H1 (cell line): ENCODE data around the gene KCNK4. TPM values are rescaled to one million over a fixed set of nuclear protein-coding genes. Genes with fewer than 3 reads are reported as not detected.

Experiments
- CTCF ChIA-PET: fragments of 300-600 bp; sonication (Branson Sonifier 250); formaldehyde crosslinking; loops from one replicate; lab custom pipeline; 2021; ENCODE audit not compliant: partially characterized antibody; lab: Charles Lee
- POLR2A ChIA-PET: fragments of 300-600 bp; sonication (Branson Sonifier 250); formaldehyde crosslinking; loops from one replicate; lab custom pipeline; 2021; ENCODE audit warnings: inconsistent platforms; ENCODE audit not compliant: partially characterized antibody; lab: Charles Lee
- DNase-seq, 2 experiments: peaks; one replicate each; pipeline versions ENCODE4 v3.0.0 to v3.0.0-alpha.2; 2010 to 2022; ENCODE audit warnings: low spot score in 2 of 2, low read depth in 1 of 2, mixed read lengths in 1 of 2
- FAIRE-seq: peaks from 2 replicates; lab custom pipeline; 2011; peaks lifted over from hg19 to GRCh38; lab: Jason Lieb, UNC
- H2AFZ ChIP-seq: 2 replicates; pipeline ENCODE4 v1.8.1; 2012; ENCODE audit warnings: low read length, inconsistent platforms
- H2AK5ac ChIP-seq: 2 replicates; pipeline ENCODE4 v1.6.1; 2013; ENCODE audit warnings: low read depth, low read length
- H2BK120ac ChIP-seq: replicated peaks from 2 replicates; pipeline ENCODE3; 2013; ENCODE audit warnings: low read depth, low read length, inconsistent platforms
- H2BK12ac ChIP-seq: 2 replicates; pipeline ENCODE4 v1.6.1; 2013; ENCODE audit warnings: low read depth, low read length
- H2BK15ac ChIP-seq: 2 replicates; pipeline ENCODE4 v1.6.1; 2013; ENCODE audit warnings: low read length
- H2BK20ac ChIP-seq: 2 replicates; pipeline ENCODE4 v1.6.1; 2013; ENCODE audit warnings: low read length
- H2BK5ac ChIP-seq: 2 replicates; pipeline ENCODE4 v1.6.1; 2013; ENCODE audit warnings: low read depth, low read length
- H3K14ac ChIP-seq: 2 replicates; pipeline ENCODE4 v1.6.1; 2013; ENCODE audit warnings: inconsistent platforms; ENCODE audit not compliant: insufficient read length
- H3K18ac ChIP-seq: 2 replicates; pipeline ENCODE4 v1.6.1; 2013; ENCODE audit warnings: low read length; ENCODE audit errors: extremely low read depth
- H3K23ac ChIP-seq: 2 replicates; pipeline ENCODE4 v1.6.1; 2013; ENCODE audit warnings: inconsistent platforms; ENCODE audit not compliant: insufficient read length
- H3K23me2 ChIP-seq: 2 replicates; pipeline ENCODE4 v1.6.1; 2013; ENCODE audit warnings: low read depth, low read length
- H3K27ac ChIP-seq: 2 replicates; pipeline ENCODE4 v1.6.1; 2011; ENCODE audit warnings: low read depth, low read length, inconsistent platforms
- H3K27me3 ChIP-seq, 4 experiments: replicated peaks in 1 of 4; 1 replicate in 1 of 4; 2 replicates in 3 of 4; pipeline versions ENCODE4 v1.6.1 to v1.8.1; 2011 to 2013; ENCODE audit warnings: low read length in 3 of 4, mild to moderate bottlenecking in 3 of 4, inconsistent platforms in 2 of 4, mixed read lengths in 2 of 4, moderate library complexity in 1 of 4; ENCODE audit not compliant: control insufficient read depth in 3 of 4, insufficient read depth in 3 of 4; ENCODE audit errors: extremely low read depth in 1 of 4
- H3K36me3 ChIP-seq, 4 experiments: 2 replicates each; pipeline versions ENCODE4 v1.6.1 to v1.8.1; 2011 to 2013; ENCODE audit warnings: mild to moderate bottlenecking in 4 of 4, low read length in 3 of 4, moderate library complexity in 2 of 4, control low read depth in 1 of 4, inconsistent platforms in 1 of 4; ENCODE audit not compliant: insufficient read depth in 4 of 4, control insufficient read depth in 2 of 4
- H3K4ac ChIP-seq: replicated peaks from 2 replicates; pipeline ENCODE3; 2013; ENCODE audit warnings: low read length, low read depth, mixed read lengths, inconsistent platforms; ENCODE audit not compliant: insufficient read length
- H3K4me1 ChIP-seq, 4 experiments: replicated peaks in 1 of 4; 1 replicate in 1 of 4; 2 replicates in 3 of 4; pipeline versions ENCODE4 v1.6.1 to v1.8.1; 2011 to 2013; ENCODE audit warnings: low read length in 3 of 4, inconsistent platforms in 2 of 4, mixed read lengths in 1 of 4; ENCODE audit not compliant: insufficient read depth in 4 of 4, control insufficient read depth in 3 of 4
- H3K4me2 ChIP-seq, 2 experiments: 2 replicates each; pipeline versions ENCODE4 v1.6.1 to v1.8.1; 2011 to 2013; ENCODE audit warnings: low read depth in 2 of 2, low read length in 2 of 2, control low read depth in 1 of 2, inconsistent platforms in 1 of 2, mild to moderate bottlenecking in 1 of 2; ENCODE audit not compliant: insufficient read depth in 1 of 2
- H3K4me3 ChIP-seq, 4 experiments: fragments of 200-600, 300-600 bp in 1 of 4; sonication (generic), shearing (Covaris generic), sonication (Bioruptor Twin) in 1 of 4; 2 replicates each; pipeline versions ENCODE4 v1.5.1 to v1.8.1; 2011 to 2016; ENCODE audit warnings: low read length in 4 of 4, low read depth in 3 of 4, control low read depth in 2 of 4, inconsistent platforms in 2 of 4, mild to moderate bottlenecking in 2 of 4, mixed read lengths in 1 of 4, moderate library complexity in 1 of 4; ENCODE audit not compliant: insufficient read depth in 2 of 4; ENCODE audit errors: extremely low read depth in 1 of 4
- H3K56ac ChIP-seq: replicated peaks from 2 replicates; pipeline ENCODE3; 2013; ENCODE audit warnings: low read depth, mild to moderate bottlenecking, mixed read lengths, low read length, inconsistent platforms; ENCODE audit not compliant: insufficient read length
- H3K79me1 ChIP-seq: 2 replicates; pipeline ENCODE4 v1.6.1; 2013; ENCODE audit warnings: low read depth, low read length, control low read depth
- H3K79me2 ChIP-seq, 2 experiments: 2 replicates each; pipeline versions ENCODE4 v1.6.1 to v1.8.1; 2012 to 2013; ENCODE audit warnings: low read length in 2 of 2, mild to moderate bottlenecking in 2 of 2, inconsistent platforms in 1 of 2; ENCODE audit not compliant: insufficient read depth in 2 of 2, control insufficient read depth in 1 of 2
- H3K9ac ChIP-seq, 4 experiments: replicated peaks in 1 of 4; 1 replicate in 1 of 4; 2 replicates in 3 of 4; pipeline versions ENCODE4 v1.6.1 to v1.8.1; 2011 to 2013; ENCODE audit warnings: low read depth in 3 of 4, low read length in 3 of 4, control low read depth in 2 of 4, mild to moderate bottlenecking in 2 of 4, moderate library complexity in 2 of 4, inconsistent platforms in 1 of 4; ENCODE audit errors: extremely low read depth in 1 of 4
- H3K9me3 ChIP-seq, 2 experiments: 2 replicates each; pipeline versions ENCODE4 v1.6.1 to v1.8.1; 2012 to 2013; ENCODE audit warnings: mild to moderate bottlenecking in 2 of 2, moderate library complexity in 2 of 2, control low read depth in 1 of 2, inconsistent platforms in 1 of 2, low read depth in 1 of 2, low read length in 1 of 2, mixed read lengths in 1 of 2; ENCODE audit not compliant: insufficient read depth in 2 of 2
- H4K20me1 ChIP-seq, 2 experiments: replicated peaks in 1 of 2; 2 replicates each; pipeline versions ENCODE3 to v1.8.1; 2011 to 2013; ENCODE audit warnings: inconsistent platforms in 2 of 2, low read length in 2 of 2, mild to moderate bottlenecking in 1 of 2; ENCODE audit not compliant: insufficient read depth in 2 of 2, control insufficient read depth in 1 of 2
- H4K5ac ChIP-seq: 2 replicates; pipeline ENCODE4 v1.6.1; 2013; ENCODE audit warnings: low read length, low read depth, mixed read lengths, inconsistent platforms; ENCODE audit not compliant: insufficient read length
- H4K8ac ChIP-seq: 2 replicates; pipeline ENCODE4 v1.8.0; 2013; ENCODE audit warnings: mild to moderate bottlenecking, moderate library complexity, low read length, inconsistent platforms; ENCODE audit not compliant: insufficient read depth; ENCODE audit errors: extremely low read depth
- H4K91ac ChIP-seq: replicated peaks from 2 replicates; pipeline ENCODE3; 2013; ENCODE audit warnings: low read length, mixed read lengths, inconsistent platforms; ENCODE audit not compliant: insufficient read length
- CBX5 ChIP-seq: fragments of 300-800, 300-1000 bp; sonication (generic); IDR thresholded peaks from 2 replicates; pipeline ENCODE4 v1.7.1; 2016; ENCODE audit warnings: antibody characterized with exemption, low read length, low read depth
- EP300 ChIP-seq, 2 experiments: IDR thresholded peaks; 1 replicate in 1 of 2; 2 replicates in 1 of 2; pipeline ENCODE4 v1.6.1; 2011 to 2012; ENCODE audit warnings: low read depth in 2 of 2, low read length in 2 of 2, mild to moderate bottlenecking in 2 of 2, borderline replicate concordance in 1 of 2, inconsistent platforms in 1 of 2, moderate library complexity in 1 of 2
- EZH2 ChIP-seq: fragments of 200-600 bp; sonication (generic); IDR thresholded peaks from 2 replicates; pipeline ENCODE4 v1.7.1; 2012; ENCODE audit warnings: low read depth, mild to moderate bottlenecking, moderate library complexity, low read length, inconsistent platforms; ENCODE audit not compliant: severe bottlenecking
- GABPA ChIP-seq: IDR thresholded peaks from 2 replicates; pipeline ENCODE4 v1.6.1; 2011; ENCODE audit warnings: mild to moderate bottlenecking, low read length, moderate library complexity, borderline replicate concordance; ENCODE audit not compliant: insufficient read depth
- GTF2F1 ChIP-seq: IDR thresholded peaks from 2 replicates; pipeline ENCODE4 v1.6.1; 2012; ENCODE audit warnings: low read depth, low read length, improper control_type of control experiment, borderline replicate concordance
- HDAC6 ChIP-seq: IDR thresholded peaks from one replicate; pipeline ENCODE4 v1.7.1; 2012; ENCODE audit warnings: low read depth, mild to moderate bottlenecking, inconsistent platforms, low read length, moderate library complexity
- KDM4A ChIP-seq: IDR thresholded peaks from one replicate; pipeline ENCODE4 v1.7.1; 2012; ENCODE audit warnings: low read depth, mild to moderate bottlenecking, moderate library complexity, low read length, inconsistent platforms; ENCODE audit not compliant: severe bottlenecking
- MAFK ChIP-seq: IDR thresholded peaks from 2 replicates; pipeline ENCODE4 v1.6.1; 2012; ENCODE audit warnings: low read depth, mild to moderate bottlenecking, improper control_type of control experiment, low read length
- SIN3A ChIP-seq, 2 experiments: IDR thresholded peaks in 1 of 2; conservative IDR thresholded peaks in 1 of 2; 2 replicates each; pipeline ENCODE4 v1.6.1; 2011 to 2012; ENCODE audit warnings: low read length in 2 of 2, improper control_type of control experiment in 1 of 2, low read depth in 1 of 2, mild to moderate bottlenecking in 1 of 2
- SIRT6 ChIP-seq: IDR thresholded peaks from one replicate; pipeline ENCODE4 v1.7.1; 2012; ENCODE audit warnings: low read length, inconsistent platforms
- SIX5 ChIP-seq: IDR thresholded peaks from 2 replicates; pipeline ENCODE4 v1.6.1; 2011; ENCODE audit warnings: mild to moderate bottlenecking, low read depth, low read length
- SP4 ChIP-seq: IDR thresholded peaks from 2 replicates; pipeline ENCODE4 v1.6.1; 2012; ENCODE audit warnings: low read length, inconsistent platforms
- TEAD4 ChIP-seq: IDR thresholded peaks from 2 replicates; pipeline ENCODE4 v1.6.1; 2012; ENCODE audit warnings: low read depth, low read length, inconsistent platforms, mixed read lengths
- WGBS, 2 experiments: shearing (Covaris generic) in 1 of 2; methylation state at CpG; one replicate each; pipeline versions ENCODE4 v1.1.6 to v1.1.7; 2013 to 2015; ENCODE audit warnings: low lambda C conversion rate in 2 of 2, mixed read lengths in 2 of 2, inconsistent platforms in 1 of 2, low coverage in 1 of 2, missing lambda C conversion rate in 1 of 2; ENCODE audit not compliant: insufficient replicate concordance in 2 of 2, insufficient coverage in 1 of 2, insufficient read length in 1 of 2; ENCODE audit errors: extremely low coverage in 1 of 2, missing lambda C conversion rate in 1 of 2; 5-methylcytosine and 5-hydroxymethylcytosine counted together
- polyA plus RNA-seq, 7 experiments: library from polyadenylated mRNA; depleted of rRNA in 3 of 7; stranded (reverse) in 5 of 7; unstranded in 2 of 7; fragments of >200 nt in 5 of 7; fragments of 200-250 nt in 2 of 7; gene quantifications; 1 replicate in 5 of 7; 2 replicates in 1 of 7; 4 replicates in 1 of 7; pipeline versions ENCODE4 v1.2.1 to v1.2.3, GENCODE V29; 2011 to 2013; ENCODE audit warnings: missing spikeins in 2 of 7, mixed read lengths in 2 of 7
- total RNA-seq: library from RNA; stranded (reverse); fragmentation: NEBNext Ultra II Directional; extraction: Animal tissue kit (Norgen Biotek cat#: 25700); gene quantifications from 2 replicates; pipeline ENCODE4 v1.2.1, GENCODE V29; 2021

Gene KCNK4
- total and polyA plus RNA-seq, 2 of the 8 experiments (the other 6 are each of a cell fraction or from before 2014, with no cell fraction given), result 0.19 TPM; not detected in 1

GRCh38 chr11:64323373-64323772 lies 32.3 kb downstream of the KCNK4 start:
- Histone ChIP-seq H3K23ac (no peak overlapping the region), H2BK12ac (peak overlapping the region; percentile 84), H2BK5ac (peak overlapping the region; percentile 80), H2BK120ac (no peak overlapping the region), H3K4me1 (peaks cover 1 to 10% (median 5%) of the 10 kb centered on the region in 4 experiments; a peak in 6 of 7 replicates), H3K27ac (no peak overlapping the region), H3K9ac (no peak overlapping the region), H3K36me3 (peaks cover 0 to 16% (median 3%) of the 10 kb centered on the region in 4 experiments; a peak in 6 of 8 replicates), H3K56ac (no peak overlapping the region), H3K79me2 (peaks cover 0 to 10% of the 10 kb centered on the region in 2 experiments; a peak in 1 of 4 replicates), H2AK5ac (0 out of 2 replicates have a peak overlapping the region, but pooled peaks have one; percentile 10), H3K4me2 (no peak overlapping the region), H3K4ac (no peak overlapping the region), H2BK15ac (no peak overlapping the region), H3K18ac (no peak overlapping the region), H2AFZ (no peak overlapping the region), H3K27me3 (no peaks in the 10 kb centered on the region), H2BK20ac (no peak overlapping the region), H4K20me1 (peaks cover 0 to 3% of the 10 kb centered on the region in 2 experiments), H3K79me1 (0 out of 2 replicates have a peak, but pooled peaks cover 5% of the 10 kb centered on the region), H3K9me3 (no peaks in the 10 kb centered on the region), H3K23me2 (peaks cover 3% of the 10 kb centered on the region; the same call in 1 of the 2 replicates), H3K4me3 (no peak overlapping the region), H4K8ac (peak overlapping the region; percentile 35; the same call in 1 of the 2 replicates), H3K14ac (no peak overlapping the region), H4K5ac (no peak overlapping the region), H4K91ac (peak overlapping the region; percentile 61)
- ChIA-PET POLR2A (interaction anchor here (0.7 to 2.6 kb wide), 5 partner anchors 9 to 52 kb away, joined by 3 to 12 read pairs (median 4); no protein-coding TSS in a partner anchor), CTCF (interaction anchor here (1.2 to 37.6 kb wide), 7 partner anchors 9 to 32 kb away, joined by 3 to 614 read pairs (median 20); partner anchors contain the start of genes CATSPERZ, CCDC88B, ESRRA and PRDX5)
- WGBS, 2 experiments, result 87% methylated on average over 4 of the region's 5 CpGs; no CpG with 5 or more reads in 1 of the 2 experiments
- FAIRE-seq (no peak), DNase-seq (no peak)
- no peak for TF ChIP-seq GTF2F1
- TF ChIP-seq CBX5, result no peak
- no peak for TF ChIP-seq TEAD4
- no peak for TF ChIP-seq SIX5
- TF ChIP-seq HDAC6, result no peak
- no peak for TF ChIP-seq EP300 (IDR thresholded peaks at IDR 0.05; ENCODE audit: borderline replicate concordance in 1 of 2, low read depth in 2 of 2, low read length in 2 of 2)
- TF ChIP-seq SIRT6, result no peak
- no peak for TF ChIP-seq GABPA
- TF ChIP-seq EZH2, result no peak
- TF ChIP-seq KDM4A, result no peak
- no peak for TF ChIP-seq SIN3A (conservative IDR thresholded peaks at IDR 0.05 in 1 of 2, IDR thresholded peaks at IDR 0.05 in 1 of 2; ENCODE audit: low read depth in 1 of 2, low read length in 2 of 2)
- TF ChIP-seq SP4, result no peak
- TF ChIP-seq MAFK, result no peak
